HepG2 (cell line): ENCODE results near the gene ASB16. TPM values are rescaled to one million over a fixed set of nuclear protein-coding genes. Genes with fewer than 3 reads are reported as not detected.
A peak's percentile ranks its signal among the peaks of the same experiment; 100 is the strongest.

Source experiments
- ATAC-seq: fragments of 200-7000 bp; cut with Tn5 transposase; 3 replicates; pipeline ENCODE4 v1.9.1; 2020; ENCODE audit warnings: mild to moderate bottlenecking, moderate library complexity
- BruUV-seq: library from RNA; stranded (reverse); fragments of 400-500 nt; replicated peaks from 2 replicates; lab custom pipeline; 2021; lab: Mats Ljungman, UMichigan
- CTCF ChIA-PET: fragments of 300-600 bp; formaldehyde crosslinking; extraction: SDS; loops from one replicate; lab custom pipeline; 2021; ENCODE audit warnings: low total read pairs, inconsistent platforms, low intra/inter-chr PET ratio; lab: Yijun Ruan, JAX
- POLR2A ChIA-PET: fragments of 350-600 bp; sonication (Branson Sonifier 250); formaldehyde crosslinking; loops from one replicate; lab custom pipeline; 2020; ENCODE audit warnings: antibody characterized with exemption, inconsistent platforms; lab: Yijun Ruan, JAX
- DNase-seq: peaks from one replicate; pipeline ENCODE4 v3.0.0-alpha.2; 2015; ENCODE audit warnings: low spot score
- FAIRE-seq: peaks from 3 replicates; lab custom pipeline; 2011; peaks lifted over from hg19 to GRCh38; lab: Jason Lieb, UNC
- H2AFZ ChIP-seq: one replicate; pipeline ENCODE4 v1.6.1; 2011; ENCODE audit warnings: low read length, inconsistent platforms
- H3K27ac ChIP-seq: fragments of 300-600 bp; 3 replicates; pipeline ENCODE4 v1.8.0; 2011; ENCODE audit warnings: mixed run types, mild to moderate bottlenecking, mixed read lengths, low read length, inconsistent platforms; ENCODE audit not compliant: insufficient read depth; ENCODE audit errors: extremely low read length
- H3K27me3 ChIP-seq, 2 experiments: fragments of 200-600 bp in 1 of 2; 2 replicates in 1 of 2; 3 replicates in 1 of 2; pipeline versions ENCODE4 v1.6.0 to v1.8.0; 2011; ENCODE audit warnings: low read length in 2 of 2, mild to moderate bottlenecking in 2 of 2, moderate library complexity in 2 of 2, inconsistent platforms in 1 of 2; ENCODE audit not compliant: insufficient read depth in 2 of 2, control insufficient read depth in 1 of 2
- H3K36me3 ChIP-seq, 2 experiments: fragments of 200-600 bp in 1 of 2; replicated peaks in 1 of 2; 2 replicates in 1 of 2; 3 replicates in 1 of 2; pipeline versions ENCODE4 v1.5.1 to v1.8.0; 2011; ENCODE audit warnings: low read length in 2 of 2, inconsistent platforms in 1 of 2; ENCODE audit not compliant: insufficient read depth in 2 of 2, control insufficient read depth in 1 of 2
- H3K4me1 ChIP-seq: 2 replicates; pipeline ENCODE4 v1.5.1; 2012; ENCODE audit warnings: low read length, inconsistent platforms; ENCODE audit not compliant: insufficient read depth
- H3K4me2 ChIP-seq: 2 replicates; pipeline ENCODE4 v1.6.0; 2011; ENCODE audit warnings: low read depth, low read length, inconsistent platforms
- H3K4me3 ChIP-seq, 3 experiments: fragments of 200-600 bp in 1 of 3; sonication (generic), shearing (Covaris generic) in 1 of 3; replicated peaks in 1 of 3; 2 replicates each; pipeline ENCODE4 v1.5.1; 2011 to 2016; ENCODE audit warnings: low read length in 3 of 3, inconsistent platforms in 2 of 3, low read depth in 2 of 3, mild to moderate bottlenecking in 2 of 3, control low read depth in 1 of 3, mixed read lengths in 1 of 3; ENCODE audit not compliant: insufficient read depth in 1 of 3
- H3K79me2 ChIP-seq: one replicate; pipeline ENCODE4 v1.6.1; 2011; ENCODE audit warnings: low read length, inconsistent platforms; ENCODE audit not compliant: insufficient read depth
- H3K9ac ChIP-seq: 2 replicates; pipeline ENCODE4 v1.6.0; 2011; ENCODE audit warnings: mild to moderate bottlenecking, low read depth, low read length, inconsistent platforms; ENCODE audit not compliant: insufficient read depth
- H3K9me3 ChIP-seq: 2 replicates; pipeline ENCODE4 v1.5.1; 2012; ENCODE audit warnings: mild to moderate bottlenecking, low read length
- H4K20me1 ChIP-seq: 2 replicates; pipeline ENCODE4 v1.6.0; 2011; ENCODE audit warnings: inconsistent platforms, mild to moderate bottlenecking, low read length, moderate library complexity; ENCODE audit not compliant: insufficient read depth
- AFF4 ChIP-seq: sonication (generic); formaldehyde crosslinking; IDR thresholded peaks from 2 replicates; pipeline ENCODE4 v1.4.0; 2020; ENCODE audit warnings: missing genetic modification reagents
- CREBL2 ChIP-seq: sonication (generic); formaldehyde crosslinking; IDR thresholded peaks from 2 replicates; pipeline ENCODE4 v1.8.1; 2023; ENCODE audit warnings: missing genetic modification reagents, mild to moderate bottlenecking, borderline replicate concordance
- MAFF ChIP-seq: IDR thresholded peaks from 2 replicates; pipeline ENCODE4 v1.6.1; 2011; ENCODE audit warnings: low read depth, low read length, improper control_type of control experiment
- MAFG ChIP-seq: sonication (generic); formaldehyde crosslinking; IDR thresholded peaks from 2 replicates; pipeline ENCODE4 v1.5.1; 2020; ENCODE audit warnings: mild to moderate bottlenecking, missing genetic modification reagents
- MAFK ChIP-seq, 2 experiments: IDR thresholded peaks in 1 of 2; conservative IDR thresholded peaks in 1 of 2; 2 replicates each; pipeline ENCODE4 v1.6.1; 2011; ENCODE audit warnings: improper control_type of control experiment in 2 of 2, low read length in 2 of 2
- NFYC ChIP-seq: IDR thresholded peaks from 2 replicates; pipeline ENCODE4 v1.6.1; 2016; ENCODE audit warnings: missing genetic modification reagents, missing compliant biosample characterization
- ZFP90 ChIP-seq: sonication (generic); formaldehyde crosslinking; IDR thresholded peaks from 2 replicates; pipeline ENCODE4 v1.8.0; 2022; ENCODE audit warnings: missing genetic modification reagents, mild to moderate bottlenecking, inconsistent platforms, borderline replicate concordance
- ZMYM4 ChIP-seq: sonication (generic); formaldehyde crosslinking; IDR thresholded peaks from 2 replicates; pipeline ENCODE4 v1.8.1; 2023; ENCODE audit warnings: mild to moderate bottlenecking, missing genetic modification reagents
- ZNF160 ChIP-seq: sonication (generic); formaldehyde crosslinking; IDR thresholded peaks from 2 replicates; pipeline ENCODE4 v1.8.0; 2022; ENCODE audit warnings: mild to moderate bottlenecking, inconsistent platforms, missing genetic modification reagents
- WGBS: methylation state at CpG from one replicate; pipeline ENCODE4 v1.1.6; 2017; ENCODE audit warnings: low lambda C conversion rate; 5-methylcytosine and 5-hydroxymethylcytosine counted together
- in situ Hi-C: cut with HindIII; loops from 2 replicates; pipeline ENCODE4 v1.10.0; 2017; ENCODE audit warnings: low pct_unique_long_range_greater_than_20kb; ENCODE audit not compliant: extremely low pct_ligation_motif_present
- intact Hi-C: fragments of 100-400 bp; cut with micrococcal nuclease; formaldehyde crosslinking; loops from one replicate; pipeline ENCODE4 v1.10.0; 2022; ENCODE audit not compliant: unreplicated experiment
- polyA plus RNA-seq, 8 experiments: library from polyadenylated mRNA; depleted of rRNA in 3 of 8; stranded (reverse) in 7 of 8; unstranded in 1 of 8; fragments of >200 nt; fragmentation: Illumina TruSeq in 4 of 8; extraction: Trizol in 4 of 8; gene quantifications; 2 replicates each; pipeline versions ENCODE4 v1.2.1 to v1.2.3, GENCODE V29; 2011 to 2016; ENCODE audit warnings: low read depth in 4 of 8, missing spikeins in 1 of 8, mixed read lengths in 1 of 8; ENCODE audit not compliant: insufficient read depth in 1 of 8
- total RNA-seq, 5 experiments: library from RNA; depleted of rRNA; stranded (reverse); fragments of >200 nt; fragmentation: Illumina TruSeq; extraction: Trizol; gene quantifications; 2 replicates each; pipeline ENCODE4 v1.2.3, GENCODE V29; 2016; ENCODE audit warnings: low read depth in 1 of 5
- TF ChIP-seq, protein P1 (sequence below), 2 experiments: sonication (generic) in 1 of 2; formaldehyde crosslinking in 1 of 2; IDR thresholded peaks; 2 replicates each; pipeline versions ENCODE4 v1.4.0 to v1.6.1; 2016 to 2020; ENCODE audit warnings: borderline replicate concordance in 1 of 2, low read depth in 1 of 2, mild to moderate bottlenecking in 1 of 2, missing genetic modification reagents in 1 of 2

ASB16 gene
- total and polyA plus RNA-seq, 2 of the 13 experiments (the other 11 are each of a cell fraction or from before 2014, with no cell fraction given), result 0.07 TPM; not detected in 1

DNA sequence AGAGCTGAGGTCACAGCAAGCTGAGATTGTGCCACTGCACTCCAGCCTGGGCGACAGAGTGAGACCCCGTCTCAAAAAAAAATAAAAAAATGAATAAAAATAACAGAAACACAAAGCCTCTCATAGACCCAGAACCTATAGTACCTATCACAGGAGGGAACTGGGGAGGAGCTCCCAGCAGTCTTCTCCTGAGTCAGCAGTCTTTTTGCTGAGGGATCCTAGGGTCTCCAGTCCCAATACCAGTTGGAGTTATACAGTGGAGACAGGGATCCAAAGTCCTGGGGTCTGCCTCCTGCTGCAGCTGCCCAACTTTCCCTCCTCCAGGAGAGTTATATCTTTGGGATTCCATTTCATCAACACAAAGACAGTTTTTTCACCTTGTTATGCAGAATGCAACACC, 12.5 kb downstream of the ASB16 start:
- intact Hi-C loops (no loop called here), in situ Hi-C loops (loop anchor here (10.0 kb wide), 1 partner anchor 62 kb away; no protein-coding TSS in a partner anchor)
- Histone ChIP-seq H3K79me2 (peaks cover 27% of the 10 kb centered on the region), H3K27ac (peak overlapping the region; percentile 87), H3K4me3 (no peak overlapping the region), H3K27me3 (no peaks in the 10 kb centered on the region; a peak in 1 of 5 replicates), H3K9ac (no peak overlapping the region), H3K9me3 (no peaks in the 10 kb centered on the region), H3K36me3 (peaks cover 3 to 23% of the 10 kb centered on the region in 2 experiments; a peak in 4 of 5 replicates)
- ATAC-seq (no peak), DNase-seq (no peak)
- WGBS, result 94% methylated on average over 2 of the region's 2 CpGs
- BruUV-seq, result no TSS peak
- TF ChIP-seq, protein P1, sequence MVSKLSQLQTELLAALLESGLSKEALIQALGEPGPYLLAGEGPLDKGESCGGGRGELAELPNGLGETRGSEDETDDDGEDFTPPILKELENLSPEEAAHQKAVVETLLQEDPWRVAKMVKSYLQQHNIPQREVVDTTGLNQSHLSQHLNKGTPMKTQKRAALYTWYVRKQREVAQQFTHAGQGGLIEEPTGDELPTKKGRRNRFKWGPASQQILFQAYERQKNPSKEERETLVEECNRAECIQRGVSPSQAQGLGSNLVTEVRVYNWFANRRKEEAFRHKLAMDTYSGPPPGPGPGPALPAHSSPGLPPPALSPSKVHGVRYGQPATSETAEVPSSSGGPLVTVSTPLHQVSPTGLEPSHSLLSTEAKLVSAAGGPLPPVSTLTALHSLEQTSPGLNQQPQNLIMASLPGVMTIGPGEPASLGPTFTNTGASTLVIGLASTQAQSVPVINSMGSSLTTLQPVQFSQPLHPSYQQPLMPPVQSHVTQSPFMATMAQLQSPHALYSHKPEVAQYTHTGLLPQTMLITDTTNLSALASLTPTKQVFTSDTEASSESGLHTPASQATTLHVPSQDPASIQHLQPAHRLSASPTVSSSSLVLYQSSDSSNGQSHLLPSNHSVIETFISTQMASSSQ (IDR thresholded peaks at IDR 0.05; ENCODE audit: low read depth), result no peak
- TF ChIP-seq, protein P1 (CRISPR knock-in tag; IDR thresholded peaks at IDR 0.05; ENCODE audit: borderline replicate concordance), result no peak
- TF ChIP-seq ZNF160 (CRISPR knock-in tag) (no peak), NFYC (CRISPR knock-in tag) (no peak), ZFP90 (CRISPR knock-in tag) (no peak), MAFG (CRISPR knock-in tag) (no peak; the same call in 1 of the 2 replicates), ZMYM4 (CRISPR knock-in tag) (no peak), AFF4 (CRISPR knock-in tag) (no peak), CREBL2 (CRISPR knock-in tag) (no peak), MAFF (peak; percentile 74), MAFK (conservative IDR thresholded peaks at IDR 0.05 in 1 of 2, IDR thresholded peaks at IDR 0.05 in 1 of 2; ENCODE audit: low read length in 2 of 2) (peak; percentile 65 to 91)
- TF ChIP-seq, all 625 proteins: peak for 2
- ChIA-PET CTCF (no interaction called here), POLR2A (interaction anchor here (2.8 to 5.2 kb wide), 3 partner anchors 12 to 74 kb away, joined by 7 to 71 read pairs (median 8); partner anchors contain the start of genes ASB16 and ATXN7L3)
- H3K4me1 ChIP-seq, result peaks cover 50% of the 10 kb centered on the region
- no peak for FAIRE-seq
- peaks cover 5% of the 10 kb centered on the region; the same call in 1 of the 2 replicates for H4K20me1 ChIP-seq
- H2AFZ ChIP-seq, result no peak overlapping the region
- H3K4me2 ChIP-seq, result no peak overlapping the region
